Prostate gland (tissue), 2 donors: ENCODE results near the gene UNC93A. TPM values are rescaled to one million over a fixed set of nuclear protein-coding genes. Genes with fewer than 3 reads are reported as not detected.

Experiments
- DNase-seq: peaks from one replicate; pipeline ENCODE4 v3.0.0-alpha.2; 2019; ENCODE audit warnings: low spot score
- H3K27ac ChIP-seq, 2 donors: fragments of 200-600 bp; sonication (generic); 2 replicates each; pipeline ENCODE4 v1.5.1; 2017 to 2019
- H3K27me3 ChIP-seq: fragments of 200-600 bp; sonication (generic); replicated peaks from 2 replicates; pipeline ENCODE4 v1.5.1; 2019; ENCODE audit not compliant: insufficient read depth
- H3K36me3 ChIP-seq, 2 donors: fragments of 200-600 bp; sonication (generic); 1 replicate in 1 of 2; 2 replicates in 1 of 2; pipeline versions ENCODE4 v1.5.1 to v1.8.1; 2017 to 2019
- H3K4me1 ChIP-seq: fragments of 200-600 bp; sonication (generic); replicated peaks from 2 replicates; pipeline ENCODE4 v1.5.1; 2019
- H3K4me3 ChIP-seq, 2 donors: fragments of 200-600 bp; sonication (generic); 2 replicates each; pipeline ENCODE4 v1.5.1; 2017 to 2019
- H3K9me3 ChIP-seq: fragments of 200-600 bp; sonication (generic); 2 replicates; pipeline ENCODE4 v1.5.1; 2017
- POLR2A ChIP-seq: fragments of 450-650 bp; IDR thresholded peaks from one replicate; pipeline ENCODE4 v1.6.1; 2016; ENCODE audit warnings: antibody characterized with exemption, mild to moderate bottlenecking
- POLR2AphosphoS5 ChIP-seq: sonication (generic); formaldehyde crosslinking; IDR thresholded peaks from one replicate; pipeline ENCODE4 v1.6.1; 2017; ENCODE audit warnings: antibody characterized with exemption
- WGBS: methylation state at CpG from one replicate; pipeline ENCODE4 v1.1.5; 2018; 5-methylcytosine and 5-hydroxymethylcytosine counted together
- intact Hi-C: fragments of 100-400 bp; cut with DNase I; formaldehyde crosslinking; loops from one replicate; pipeline ENCODE4 v1.14.2; 2022
- total RNA-seq, 2 donors: library from RNA; depleted of rRNA; stranded (reverse); fragments of >200 nt; gene quantifications; one replicate each; pipeline ENCODE4 v1.1.0, GENCODE V29; 2016
- TF ChIP-seq, protein P1 (sequence below), 4 experiments: fragments of 200-600 bp in 2 of 4; fragments of 450-650 bp in 2 of 4; sonication (generic) in 2 of 4; IDR thresholded peaks; 1 replicate in 3 of 4; 2 replicates in 1 of 4; pipeline ENCODE4 v1.5.1; 2016 to 2019; ENCODE audit warnings: antibody characterized with exemption in 4 of 4, mild to moderate bottlenecking in 2 of 4, moderate library complexity in 2 of 4

Gene UNC93A
- total RNA-seq, 2 donors from 2014 or later, result 0.51 to 0.55 TPM

DNA sequence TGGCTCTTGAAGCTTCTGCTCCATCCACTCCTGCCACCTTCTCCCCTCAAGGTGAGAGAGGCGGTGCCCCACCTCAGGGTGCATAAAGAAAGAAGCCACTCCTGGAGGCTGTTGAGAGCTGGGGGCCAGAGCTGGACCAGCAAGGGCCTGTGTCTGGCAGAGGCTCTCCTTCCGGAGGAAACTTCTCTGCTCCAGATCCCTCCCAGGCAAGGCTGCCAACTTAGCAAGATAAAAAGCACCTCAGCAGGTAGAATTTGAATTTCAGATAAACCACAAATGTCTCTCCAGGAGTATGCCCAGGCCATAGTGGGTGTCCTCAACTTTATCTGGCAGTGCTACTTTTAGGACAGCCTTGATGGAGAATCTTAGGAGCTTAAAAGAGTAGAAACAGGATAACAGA is 13.8 kb downstream of the UNC93A start:
- TF ChIP-seq, protein P1, sequence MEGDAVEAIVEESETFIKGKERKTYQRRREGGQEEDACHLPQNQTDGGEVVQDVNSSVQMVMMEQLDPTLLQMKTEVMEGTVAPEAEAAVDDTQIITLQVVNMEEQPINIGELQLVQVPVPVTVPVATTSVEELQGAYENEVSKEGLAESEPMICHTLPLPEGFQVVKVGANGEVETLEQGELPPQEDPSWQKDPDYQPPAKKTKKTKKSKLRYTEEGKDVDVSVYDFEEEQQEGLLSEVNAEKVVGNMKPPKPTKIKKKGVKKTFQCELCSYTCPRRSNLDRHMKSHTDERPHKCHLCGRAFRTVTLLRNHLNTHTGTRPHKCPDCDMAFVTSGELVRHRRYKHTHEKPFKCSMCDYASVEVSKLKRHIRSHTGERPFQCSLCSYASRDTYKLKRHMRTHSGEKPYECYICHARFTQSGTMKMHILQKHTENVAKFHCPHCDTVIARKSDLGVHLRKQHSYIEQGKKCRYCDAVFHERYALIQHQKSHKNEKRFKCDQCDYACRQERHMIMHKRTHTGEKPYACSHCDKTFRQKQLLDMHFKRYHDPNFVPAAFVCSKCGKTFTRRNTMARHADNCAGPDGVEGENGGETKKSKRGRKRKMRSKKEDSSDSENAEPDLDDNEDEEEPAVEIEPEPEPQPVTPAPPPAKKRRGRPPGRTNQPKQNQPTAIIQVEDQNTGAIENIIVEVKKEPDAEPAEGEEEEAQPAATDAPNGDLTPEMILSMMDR (IDR thresholded peaks at IDR 0.05), result no peak
- no peak for TF ChIP-seq POLR2AphosphoS5
- no peak for TF ChIP-seq POLR2A
- no peak for DNase-seq
- WGBS, result 78% methylated on average over 2 of the region's 2 CpGs
- no peaks in the 10 kb centered on the region for H3K27me3 ChIP-seq
- H3K9me3 ChIP-seq, result no peaks in the 10 kb centered on the region
- no peaks in the 10 kb centered on the region for H3K4me1 ChIP-seq
- H3K27ac ChIP-seq, result no peak overlapping the region
- H3K4me3 ChIP-seq, result no peak overlapping the region
- H3K36me3 ChIP-seq, result no peaks in the 10 kb centered on the region
- intact Hi-C loops, result no loop called here

DNA sequence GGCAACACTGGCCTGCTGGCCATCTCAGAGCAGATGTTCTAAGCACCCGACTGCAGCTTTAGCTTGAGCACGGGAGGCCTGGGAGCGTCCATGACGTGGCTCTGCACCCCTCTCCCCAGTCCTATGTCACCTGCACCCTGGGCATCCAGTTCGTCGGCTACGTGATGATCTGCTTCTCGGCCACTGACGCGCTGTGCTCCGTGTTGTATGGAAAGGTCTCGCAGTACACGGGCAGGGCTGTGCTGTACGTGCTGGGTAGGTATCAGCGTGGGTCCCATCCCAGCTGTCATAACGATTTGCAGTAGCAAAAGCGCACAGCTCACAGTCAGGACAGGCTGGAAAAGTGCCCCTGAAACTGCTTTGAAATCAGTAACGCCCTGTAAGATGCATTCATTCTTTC is 14.7 kb downstream of the UNC93A start:
- intact Hi-C loops, result no loop called here
- no peaks in the 10 kb centered on the region for H3K36me3 ChIP-seq
- no peaks in the 10 kb centered on the region for H3K27me3 ChIP-seq
- no peaks in the 10 kb centered on the region for H3K4me1 ChIP-seq
- H3K27ac ChIP-seq, result no peak overlapping the region
- no peak overlapping the region for H3K4me3 ChIP-seq
- TF ChIP-seq POLR2A (no peak), POLR2AphosphoS5 (no peak)
- TF ChIP-seq, protein P1 (IDR thresholded peaks at IDR 0.05), result no peak
- no peak for DNase-seq
- 90% methylated on average over 18 of the region's 18 CpGs for WGBS
- no peaks in the 10 kb centered on the region for H3K9me3 ChIP-seq

DNA sequence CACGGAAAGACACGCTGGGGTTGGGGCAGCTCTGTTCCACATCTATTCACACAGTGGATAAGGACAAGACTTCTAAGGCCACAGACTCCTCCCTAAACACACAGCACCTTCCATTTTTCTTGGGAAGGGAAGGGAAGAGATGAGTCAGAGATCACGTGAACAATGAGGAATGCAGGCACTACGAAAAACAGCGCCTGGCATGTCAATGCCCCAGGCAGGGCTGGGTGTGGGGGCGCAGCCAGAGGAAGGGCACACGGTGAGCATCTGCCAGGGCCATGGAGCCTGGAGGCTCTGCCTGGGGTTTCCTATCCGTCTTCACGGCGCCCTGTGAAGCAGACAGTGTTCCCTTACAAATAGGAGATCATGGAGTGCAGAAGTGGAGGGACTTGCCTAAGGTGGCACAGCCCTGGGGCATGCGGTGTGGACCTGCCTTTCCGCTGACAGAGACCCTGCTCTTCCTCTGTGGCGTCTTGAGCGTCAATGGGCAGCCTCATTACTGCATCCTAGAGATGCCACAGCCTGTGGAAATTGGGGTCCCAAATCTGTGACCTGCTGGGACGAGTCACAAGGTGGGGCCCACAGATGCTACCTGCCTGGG is 15.4 kb downstream of the UNC93A start:
- Histone ChIP-seq H3K4me3 (no peak overlapping the region), H3K27me3 (no peaks in the 10 kb centered on the region), H3K4me1 (no peaks in the 10 kb centered on the region), H3K27ac (no peak overlapping the region), H3K36me3 (no peaks in the 10 kb centered on the region), H3K9me3 (no peaks in the 10 kb centered on the region)
- intact Hi-C loops, result no loop called here
- 74% methylated on average over 15 of the region's 15 CpGs for WGBS
- no peak for DNase-seq
- TF ChIP-seq POLR2AphosphoS5 (no peak), POLR2A (no peak)
- TF ChIP-seq, protein P1 (IDR thresholded peaks at IDR 0.05), result no peak

DNA sequence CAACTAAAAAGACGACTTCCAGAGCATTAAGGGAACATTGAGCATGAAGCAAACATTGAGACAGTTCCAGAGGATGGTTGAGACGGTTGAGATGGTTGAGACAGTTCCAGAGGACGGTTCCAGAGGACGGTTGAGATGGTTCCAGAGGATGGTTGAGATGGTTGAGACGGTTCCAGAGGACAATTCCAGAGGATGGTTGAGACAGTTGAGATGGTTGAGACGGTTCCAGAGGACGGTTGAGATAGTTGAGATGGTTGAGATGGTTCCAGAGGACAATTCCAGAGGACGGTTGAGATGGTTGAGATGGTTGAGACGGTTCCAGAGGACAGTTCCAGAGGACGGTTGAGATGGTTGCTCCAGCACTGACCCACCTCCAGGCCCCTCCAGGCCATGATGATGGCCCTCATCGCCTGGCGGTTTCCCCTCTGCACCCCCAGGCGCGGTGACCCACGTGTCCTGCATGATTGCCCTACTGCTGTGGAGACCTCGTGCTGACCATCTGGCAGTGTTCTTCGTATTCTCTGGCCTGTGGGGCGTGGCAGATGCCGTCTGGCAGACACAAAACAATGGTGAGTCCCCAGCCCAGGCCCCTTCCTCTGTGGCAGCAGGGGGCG is 16.3 kb downstream of the UNC93A start:
- intact Hi-C loops, result no loop called here
- 87% methylated on average over 20 of the region's 20 CpGs for WGBS

More for the DNA sequence above, 16.3 kb downstream of the UNC93A start:
- Histone ChIP-seq H3K27ac (no peak overlapping the region), H3K9me3 (no peaks in the 10 kb centered on the region), H3K36me3 (no peaks in the 10 kb centered on the region), H3K4me3 (no peak overlapping the region), H3K27me3 (no peaks in the 10 kb centered on the region), H3K4me1 (no peaks in the 10 kb centered on the region)
- DNase-seq, result no peak
- TF ChIP-seq, protein P1 (IDR thresholded peaks at IDR 0.05), result no peak
- TF ChIP-seq POLR2AphosphoS5 (no peak), POLR2A (no peak)
